ENCODE results near the gene PRMT1. TPM values are rescaled to one million over a fixed set of nuclear protein-coding genes. Genes with fewer than 3 reads are reported as not detected.

Gene PRMT1
- total and polyA plus RNA-seq, 2 of the 13 experiments (the other 11 are each of a cell fraction or from before 2014, with no cell fraction given), result 324 to 374 TPM

DNA sequence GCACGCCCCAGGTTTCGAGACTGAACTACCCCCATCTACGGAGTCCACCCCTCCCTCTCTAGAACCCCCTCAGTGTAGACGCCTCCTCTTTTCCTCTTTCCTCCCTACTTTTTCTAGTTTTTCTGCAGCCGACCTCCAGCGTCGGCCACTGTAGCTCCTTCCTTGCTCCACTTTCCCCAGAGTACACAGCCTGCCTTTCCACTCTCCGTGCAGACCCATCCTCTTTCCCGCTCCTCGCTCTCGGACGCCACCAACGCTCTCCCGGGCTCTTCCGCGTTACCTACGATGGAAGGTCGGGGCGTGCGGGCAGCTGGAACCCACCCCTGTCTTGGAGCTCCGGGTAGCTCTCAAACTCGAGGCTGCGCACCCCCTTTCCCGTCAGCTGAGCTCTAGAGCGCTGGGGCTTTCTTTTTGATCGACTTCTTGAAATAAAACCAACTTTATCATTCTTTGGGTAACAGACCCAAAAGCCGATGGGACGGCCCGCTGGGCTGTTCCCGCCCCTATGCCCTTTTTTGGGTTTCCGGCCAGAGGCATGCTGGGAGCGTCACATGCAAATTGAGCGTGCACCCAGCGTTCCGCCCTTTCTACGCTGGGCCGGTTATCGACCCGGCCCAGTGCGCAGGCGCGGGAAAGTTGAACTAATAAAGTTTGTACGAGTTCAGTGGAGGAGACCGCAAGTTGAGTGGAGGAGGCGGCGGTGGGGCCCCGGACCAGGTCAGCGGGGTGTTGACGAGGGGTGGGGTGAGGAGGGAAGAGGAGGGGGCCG is 11.5 kb upstream of the PRMT1 start, which contains the start of the genes BCL2L12 and IRF3 (continued):
- TF ChIP-seq, protein P1, sequence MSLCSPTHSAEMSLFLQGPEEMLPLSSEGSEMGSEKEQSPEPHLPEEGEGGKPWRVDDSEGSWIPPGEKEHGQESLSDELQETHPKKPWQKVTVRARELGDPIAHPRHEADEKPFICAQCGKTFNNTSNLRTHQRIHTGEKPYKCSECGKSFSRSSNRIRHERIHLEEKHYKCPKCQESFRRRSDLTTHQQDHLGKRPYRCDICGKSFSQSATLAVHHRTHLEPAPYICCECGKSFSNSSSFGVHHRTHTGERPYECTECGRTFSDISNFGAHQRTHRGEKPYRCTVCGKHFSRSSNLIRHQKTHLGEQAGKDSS (CRISPR knock-in tag; IDR thresholded peaks at IDR 0.05; ENCODE audit: borderline replicate concordance, low read depth), result no peak
- TF ChIP-seq TAF1 (CRISPR knock-in tag; IDR thresholded peaks at IDR 0.05), result peak; percentile 49; the same call in 1 of the 2 replicates
- no peak for TF ChIP-seq ZBTB39 (CRISPR knock-in tag; IDR thresholded peaks at IDR 0.05)
- TF ChIP-seq ZBTB14 (CRISPR knock-in tag; IDR thresholded peaks at IDR 0.05), result no peak
- TF ChIP-seq ZFP37 (CRISPR knock-in tag; IDR thresholded peaks at IDR 0.05; ENCODE audit: borderline replicate concordance), result no peak
- no peak for TF ChIP-seq TMF1 (CRISPR knock-in tag; IDR thresholded peaks at IDR 0.05; ENCODE audit: low read depth)
- TF ChIP-seq, protein P2, sequence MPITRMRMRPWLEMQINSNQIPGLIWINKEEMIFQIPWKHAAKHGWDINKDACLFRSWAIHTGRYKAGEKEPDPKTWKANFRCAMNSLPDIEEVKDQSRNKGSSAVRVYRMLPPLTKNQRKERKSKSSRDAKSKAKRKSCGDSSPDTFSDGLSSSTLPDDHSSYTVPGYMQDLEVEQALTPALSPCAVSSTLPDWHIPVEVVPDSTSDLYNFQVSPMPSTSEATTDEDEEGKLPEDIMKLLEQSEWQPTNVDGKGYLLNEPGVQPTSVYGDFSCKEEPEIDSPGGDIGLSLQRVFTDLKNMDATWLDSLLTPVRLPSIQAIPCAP (CRISPR knock-in tag; IDR thresholded peaks at IDR 0.05; ENCODE audit: low read depth), result no peak
- TF ChIP-seq ARNTL (CRISPR knock-in tag; IDR thresholded peaks at IDR 0.05), result no peak
- peak; percentile 45; the same call in 1 of the 2 replicates for TF ChIP-seq KMT2B (CRISPR knock-in tag; IDR thresholded peaks at IDR 0.05)
- TF ChIP-seq MBNL3 (CRISPR knock-in tag; conservative IDR thresholded peaks at IDR 0.05), result no peak
- TF ChIP-seq SPEN (CRISPR knock-in tag; IDR thresholded peaks at IDR 0.05; ENCODE audit: low read depth), result peak; percentile 79
- TF ChIP-seq, protein P3, sequence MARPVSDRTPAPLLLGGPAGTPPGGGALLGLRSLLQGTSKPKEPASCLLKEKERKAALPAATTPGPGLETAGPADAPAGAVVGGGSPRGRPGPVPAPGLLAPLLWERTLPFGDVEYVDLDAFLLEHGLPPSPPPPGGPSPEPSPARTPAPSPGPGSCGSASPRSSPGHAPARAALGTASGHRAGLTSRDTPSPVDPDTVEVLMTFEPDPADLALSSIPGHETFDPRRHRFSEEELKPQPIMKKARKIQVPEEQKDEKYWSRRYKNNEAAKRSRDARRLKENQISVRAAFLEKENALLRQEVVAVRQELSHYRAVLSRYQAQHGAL (CRISPR knock-in tag; IDR thresholded peaks at IDR 0.05; ENCODE audit: not compliant biosample characterization), result no peak

All from HepG2 (cell line).